Bronchial epithelial cell (primary cell): ENCODE results near the gene CREB5. TPM values are rescaled to one million over a fixed set of nuclear protein-coding genes. Genes with fewer than 3 reads are reported as not detected.
"Not testable (repeated sequence)": the region's sequence is repeated elsewhere in the genome, so short reads cannot be mapped to it uniquely, and the experiment has no call there.

Experiments used
- DNase-seq: peaks from one replicate; pipeline ENCODE4 v3.0.0-alpha.2; 2010; ENCODE audit warnings: low read depth
- FAIRE-seq: peaks from 2 replicates; lab custom pipeline; 2011; peaks lifted over from hg19 to GRCh38; lab: Jason Lieb, UNC
- H3K27me3 ChIP-seq: 2 replicates; pipeline ENCODE4 v1.5.1; 2011; ENCODE audit warnings: low read length; ENCODE audit not compliant: control insufficient read depth, insufficient read depth
- H3K36me3 ChIP-seq: 2 replicates; pipeline ENCODE4 v1.5.1; 2011; ENCODE audit warnings: low read length; ENCODE audit not compliant: control insufficient read depth, insufficient read depth
- H3K4me3 ChIP-seq: 2 replicates; pipeline ENCODE4 v1.5.1; 2011; ENCODE audit warnings: mild to moderate bottlenecking, low read depth, low read length, control low read depth
- total RNA-seq: library from RNA; depleted of rRNA; stranded (reverse); fragments of >200 nt; gene quantifications from 2 replicates; pipeline ENCODE4 v1.2.1, GENCODE V29; 2014
- TF ChIP-seq, protein P1 (sequence below): IDR thresholded peaks from 2 replicates; pipeline ENCODE4 v1.5.1; 2011; ENCODE audit warnings: mild to moderate bottlenecking, moderate library complexity, low read length, control low read depth, inconsistent platforms; ENCODE audit not compliant: insufficient read depth, severe bottlenecking

CREB5 gene
- total RNA-seq, 1 donor from 2014 or later, result 2.1 TPM

DNA sequence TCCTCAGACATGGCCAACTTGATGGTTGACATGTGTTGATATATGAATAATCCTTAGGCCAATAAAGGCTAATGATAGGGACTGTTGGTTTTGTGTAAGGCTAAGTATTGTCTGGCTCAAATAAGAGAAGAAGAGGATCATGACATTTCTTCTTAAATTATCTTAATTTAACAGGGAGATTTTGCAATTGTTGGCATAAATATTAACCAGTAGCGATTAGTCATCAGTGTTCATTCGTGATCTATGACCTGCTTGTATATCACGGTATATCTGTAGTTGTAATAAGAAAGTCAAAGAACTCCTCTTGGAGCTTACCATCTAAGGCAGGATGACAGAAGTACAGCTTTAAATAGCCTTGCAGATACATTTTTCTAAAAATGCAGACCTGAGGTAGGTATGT lies 196.4 kb downstream of the CREB5 start:
- no peaks in the 10 kb centered on the region for H3K27me3 ChIP-seq
- FAIRE-seq (no peak), DNase-seq (peak; percentile 72)
- no peaks in the 10 kb centered on the region for H3K36me3 ChIP-seq
- TF ChIP-seq, protein P1, sequence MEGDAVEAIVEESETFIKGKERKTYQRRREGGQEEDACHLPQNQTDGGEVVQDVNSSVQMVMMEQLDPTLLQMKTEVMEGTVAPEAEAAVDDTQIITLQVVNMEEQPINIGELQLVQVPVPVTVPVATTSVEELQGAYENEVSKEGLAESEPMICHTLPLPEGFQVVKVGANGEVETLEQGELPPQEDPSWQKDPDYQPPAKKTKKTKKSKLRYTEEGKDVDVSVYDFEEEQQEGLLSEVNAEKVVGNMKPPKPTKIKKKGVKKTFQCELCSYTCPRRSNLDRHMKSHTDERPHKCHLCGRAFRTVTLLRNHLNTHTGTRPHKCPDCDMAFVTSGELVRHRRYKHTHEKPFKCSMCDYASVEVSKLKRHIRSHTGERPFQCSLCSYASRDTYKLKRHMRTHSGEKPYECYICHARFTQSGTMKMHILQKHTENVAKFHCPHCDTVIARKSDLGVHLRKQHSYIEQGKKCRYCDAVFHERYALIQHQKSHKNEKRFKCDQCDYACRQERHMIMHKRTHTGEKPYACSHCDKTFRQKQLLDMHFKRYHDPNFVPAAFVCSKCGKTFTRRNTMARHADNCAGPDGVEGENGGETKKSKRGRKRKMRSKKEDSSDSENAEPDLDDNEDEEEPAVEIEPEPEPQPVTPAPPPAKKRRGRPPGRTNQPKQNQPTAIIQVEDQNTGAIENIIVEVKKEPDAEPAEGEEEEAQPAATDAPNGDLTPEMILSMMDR, result no peak
- no peak overlapping the region for H3K4me3 ChIP-seq

DNA sequence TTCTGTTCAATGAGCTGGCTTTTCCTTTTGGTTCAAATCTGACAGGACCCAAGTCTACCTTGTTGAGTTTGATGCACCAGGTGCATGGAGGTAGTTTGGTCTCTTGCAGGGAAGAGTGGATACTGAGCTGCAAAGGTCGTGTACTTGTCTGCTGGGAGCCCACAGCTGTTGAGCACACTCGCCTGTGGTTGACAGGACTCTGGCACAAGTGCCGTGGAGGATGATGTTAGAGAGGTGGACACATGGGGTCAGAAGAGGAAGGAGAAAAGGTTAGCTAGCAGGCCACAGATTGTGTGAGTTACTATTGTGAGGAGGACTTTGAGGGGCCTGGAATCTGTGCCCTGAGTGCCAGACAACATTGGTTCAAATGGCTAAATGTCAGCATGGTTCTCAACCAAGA lies 197.3 kb downstream of the CREB5 start:
- no peaks in the 10 kb centered on the region for H3K36me3 ChIP-seq
- no peaks in the 10 kb centered on the region for H3K27me3 ChIP-seq
- FAIRE-seq (peak; percentile 43), DNase-seq (no peak)
- TF ChIP-seq, protein P1, result no peak
- H3K4me3 ChIP-seq, result no peak overlapping the region

DNA sequence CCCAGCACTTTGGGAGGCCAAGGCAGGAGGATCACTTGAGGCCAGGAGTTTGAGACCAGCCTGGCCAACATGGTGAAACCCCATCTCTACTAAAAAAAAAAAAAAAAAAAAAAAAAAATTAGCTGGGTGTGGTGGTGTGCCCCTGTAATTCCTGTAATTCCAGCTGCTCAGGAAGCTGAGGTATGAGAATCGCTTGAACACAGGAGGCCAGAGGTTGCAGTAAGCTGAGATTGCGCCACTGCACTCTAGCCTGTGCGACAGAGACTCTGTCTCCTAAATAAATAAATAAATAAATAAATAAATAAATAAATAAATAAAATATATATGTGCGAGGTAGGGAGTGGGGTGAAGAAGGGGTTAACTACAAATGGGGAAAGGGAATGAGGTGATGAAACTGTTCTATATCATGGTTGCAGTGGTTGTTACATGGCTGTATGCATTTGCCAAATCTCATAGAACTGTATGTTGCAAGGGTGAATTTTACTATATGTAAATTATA lies 199.1 kb downstream of the CREB5 start:
- FAIRE-seq, H3K36me3 ChIP-seq, H3K27me3 ChIP-seq, H3K4me3 ChIP-seq: not testable (repeated sequence)
- DNase-seq, result peak; percentile 55

DNA sequence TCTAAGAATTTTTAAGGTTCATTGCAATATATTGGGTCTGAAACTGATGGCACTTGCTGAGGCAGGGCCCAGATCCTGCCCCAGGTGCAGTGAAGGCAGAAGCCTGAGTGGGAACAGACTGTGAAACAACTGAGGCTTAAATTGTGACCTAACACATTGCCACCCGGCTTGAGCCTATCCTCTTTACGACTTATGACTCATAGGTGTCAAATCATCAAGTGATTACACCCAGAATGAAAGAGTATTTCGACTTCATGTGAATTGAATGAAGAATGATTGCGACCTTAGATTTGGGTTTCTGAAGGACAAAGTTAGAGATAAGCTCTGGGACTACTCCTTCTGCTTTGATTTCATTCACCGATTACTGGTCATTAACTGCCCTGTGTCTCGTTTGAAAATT lies 200.9 kb downstream of the CREB5 start:
- Histone ChIP-seq H3K4me3 (no peak overlapping the region), H3K27me3 (no peaks in the 10 kb centered on the region), H3K36me3 (no peaks in the 10 kb centered on the region)
- DNase-seq (peak; percentile 25), FAIRE-seq (no peak)
- TF ChIP-seq, protein P1, result no peak

DNA sequence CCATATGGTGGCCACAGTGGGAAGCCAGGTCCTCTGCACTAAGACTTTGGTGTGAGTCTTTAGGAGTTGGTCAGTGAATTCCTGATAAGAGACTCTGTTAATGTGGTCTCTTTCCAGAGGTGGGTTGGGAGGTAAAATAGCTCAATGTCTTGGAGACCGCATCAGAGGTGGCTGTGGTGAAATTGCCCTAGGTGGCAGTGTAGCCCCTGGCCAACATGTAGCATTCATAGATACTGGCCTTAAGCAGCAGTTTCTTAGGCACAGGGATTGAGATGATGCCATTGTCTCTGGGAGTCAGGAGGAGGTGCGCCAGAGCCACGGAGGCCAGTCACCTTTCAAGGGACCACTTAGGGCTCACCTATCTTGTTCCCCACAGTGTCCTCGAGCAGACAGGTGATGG lies 202.8 kb downstream of the CREB5 start:
- Histone ChIP-seq H3K4me3 (no peak overlapping the region), H3K27me3 (no peaks in the 10 kb centered on the region), H3K36me3 (no peaks in the 10 kb centered on the region)
- FAIRE-seq, result no peak
- TF ChIP-seq, protein P1, result no peak
- no peak for DNase-seq

DNA sequence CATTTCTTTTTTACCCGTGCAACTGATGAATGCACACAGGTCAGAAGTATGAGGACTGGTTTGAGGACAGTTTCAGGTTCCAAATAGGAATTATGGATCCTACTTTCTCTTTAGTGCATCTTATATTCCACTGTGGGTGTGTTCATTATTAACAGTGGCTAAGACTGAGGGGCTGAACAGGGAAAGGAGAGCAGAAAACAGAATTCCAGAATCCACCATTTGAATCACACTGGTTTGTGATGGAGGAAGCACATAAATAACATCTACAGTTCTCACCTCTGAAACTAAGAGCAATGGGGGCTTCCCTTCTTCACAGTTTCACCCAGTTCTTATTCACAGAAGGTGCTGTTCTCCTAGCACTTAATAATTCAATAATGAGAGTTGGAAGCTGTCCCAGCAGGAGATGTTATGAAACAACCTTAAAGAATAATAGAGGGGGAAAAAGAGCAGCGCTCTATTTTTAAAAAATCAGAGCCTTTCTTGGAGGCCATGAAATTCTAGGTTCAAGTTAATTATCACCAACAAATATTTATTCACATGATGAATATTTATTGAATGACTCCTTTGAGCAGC lies 205.1 kb downstream of the CREB5 start:
- Histone ChIP-seq H3K27me3 (no peaks in the 10 kb centered on the region), H3K36me3 (no peaks in the 10 kb centered on the region), H3K4me3 (no peak overlapping the region)
- TF ChIP-seq, protein P1, result no peak
- no peak for DNase-seq
- FAIRE-seq, result no peak
